Neural progenitor cell (in vitro differentiated cells): ENCODE measurements around the gene SERPINB10. TPM values are rescaled to one million over a fixed set of nuclear protein-coding genes. Genes with fewer than 3 reads are reported as not detected.

Source experiments
- DNase-seq: peaks from one replicate; pipeline ENCODE4 v3.0.0-alpha.2; 2016; ENCODE audit warnings: low spot score
- H2AFZ ChIP-seq: fragments of 200-600 bp; sonication (generic); replicated peaks from 2 replicates; pipeline ENCODE4 v1.6.1; 2016; ENCODE audit warnings: antibody characterized with exemption
- H3F3A ChIP-seq: fragments of 200-600 bp; sonication (generic); 2 replicates; pipeline ENCODE4 v1.6.1; 2016; ENCODE audit warnings: antibody characterized with exemption, low read depth
- H3K27ac ChIP-seq: fragments of 200-600 bp; sonication (generic); 2 replicates; pipeline ENCODE4 v1.5.1; 2016; ENCODE audit warnings: mild to moderate bottlenecking
- H3K27me3 ChIP-seq: fragments of 200-600 bp; sonication (generic); 2 replicates; pipeline ENCODE4 v1.6.1; 2016; ENCODE audit warnings: mild to moderate bottlenecking, moderate library complexity
- H3K36me3 ChIP-seq: fragments of 200-600 bp; sonication (generic); 2 replicates; pipeline ENCODE4 v1.5.1; 2016
- H3K4me1 ChIP-seq: fragments of 200-600 bp; sonication (generic); 2 replicates; pipeline ENCODE4 v1.6.1; 2016; ENCODE audit warnings: mixed run types
- H3K4me2 ChIP-seq: fragments of 200-600 bp; sonication (generic); 2 replicates; pipeline ENCODE4 v1.6.1; 2016
- H3K4me3 ChIP-seq: fragments of 200-600 bp; sonication (generic); 2 replicates; pipeline ENCODE4 v1.5.1; 2016
- H3K79me2 ChIP-seq: fragments of 200-600 bp; sonication (generic); 2 replicates; pipeline ENCODE4 v1.6.1; 2016; ENCODE audit warnings: low read depth
- H3K9ac ChIP-seq: fragments of 200-600 bp; sonication (generic); 2 replicates; pipeline ENCODE4 v1.6.1; 2016
- H3K9me3 ChIP-seq: fragments of 200-600 bp; sonication (generic); 2 replicates; pipeline ENCODE4 v1.5.1; 2016; ENCODE audit warnings: low read depth
- H4K20me1 ChIP-seq: fragments of 200-600 bp; sonication (generic); 2 replicates; pipeline ENCODE4 v1.6.1; 2016; ENCODE audit warnings: low read depth
- H3K27ac Mint-ChIP-seq: 3 replicates; pipeline ENCODE4 v1.8.0; 2021; ENCODE audit warnings: mixed read lengths
- H3K27me3 Mint-ChIP-seq: 2 replicates; pipeline ENCODE4 v1.8.0; 2022; ENCODE audit warnings: low read depth, mild to moderate bottlenecking, inconsistent platforms, moderate library complexity, mixed read lengths; ENCODE audit not compliant: insufficient read depth
- H3K36me3 Mint-ChIP-seq: 3 replicates; pipeline ENCODE4 v1.8.0; 2021; ENCODE audit warnings: mixed read lengths
- H3K4me1 Mint-ChIP-seq: 3 replicates; pipeline ENCODE4 v1.8.0; 2021; ENCODE audit warnings: mixed read lengths
- H3K4me3 Mint-ChIP-seq: 3 replicates; pipeline ENCODE4 v1.8.0; 2021; ENCODE audit warnings: mild to moderate bottlenecking, moderate library complexity, mixed read lengths
- H3K9me3 Mint-ChIP-seq: 3 replicates; pipeline ENCODE4 v1.8.0; 2020; ENCODE audit warnings: mixed read lengths
- CTCF ChIP-seq: fragments of 200-600 bp; sonication (generic); IDR thresholded peaks from 2 replicates; pipeline ENCODE4 v1.5.1; 2017; ENCODE audit warnings: antibody characterized with exemption, mild to moderate bottlenecking
- EZH2 ChIP-seq: fragments of 200-600 bp; sonication (generic); IDR thresholded peaks from 2 replicates; pipeline ENCODE4 v1.6.1; 2017; ENCODE audit warnings: antibody characterized with exemption, mild to moderate bottlenecking, moderate library complexity
- EZH2phosphoT487 ChIP-seq: fragments of 200-600 bp; sonication (generic); IDR thresholded peaks from 2 replicates; pipeline ENCODE4 v1.6.1; 2017; ENCODE audit warnings: antibody characterized with exemption
- total RNA-seq: library from RNA; depleted of rRNA; stranded (reverse); fragments of >200 nt; gene quantifications from 2 replicates; pipeline ENCODE4 v1.2.3, GENCODE V29; 2015; ENCODE audit warnings: low replicate concordance

Gene SERPINB10
- total RNA-seq, 1 donor from 2014 or later = not detected

DNA sequence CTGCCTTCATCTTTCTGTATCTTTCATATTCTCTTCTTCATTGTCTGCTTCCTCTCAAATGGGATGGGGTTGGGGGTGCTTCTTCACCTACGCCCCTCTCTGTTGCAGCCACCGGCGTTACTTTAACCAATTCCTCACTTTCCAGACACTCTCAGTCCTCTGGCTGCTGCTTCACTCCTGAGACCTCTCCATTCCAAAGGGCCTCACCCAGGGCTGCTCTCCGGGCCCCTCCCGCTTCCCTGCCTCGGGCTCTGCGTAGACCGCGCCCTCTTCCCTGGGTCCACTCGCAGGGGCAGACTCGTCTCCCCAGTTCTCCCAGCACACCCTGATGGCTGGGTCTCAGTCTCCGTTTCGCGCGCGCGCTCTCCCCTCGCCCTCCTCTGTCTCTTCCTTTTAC lies 63.0 kb downstream of the SERPINB10 start:
- peaks cover 6% of the 10 kb centered on the region for H3K27me3 Mint-ChIP-seq
- peaks cover 14% of the 10 kb centered on the region for H3K27me3 ChIP-seq

GRCh38 chr18:63971320-63972001 lies 63.7 kb downstream of the SERPINB10 start:
- no peak overlapping the region for H3K9ac ChIP-seq
- H3K4me1 ChIP-seq = peaks cover 10% of the 10 kb centered on the region
- Mint-ChIP-seq H3K9me3 (no peaks in the 10 kb centered on the region), H3K27me3 (peaks cover 6% of the 10 kb centered on the region), H3K27ac (peak overlapping the region; percentile 93), H3K4me3 (peak overlapping the region; percentile 96), H3K36me3 (no peaks in the 10 kb centered on the region), H3K4me1 (peaks cover 19% of the 10 kb centered on the region)
- peak overlapping the region; percentile 85 for H3K4me2 ChIP-seq
- H4K20me1 ChIP-seq = no peaks in the 10 kb centered on the region
- H2AFZ ChIP-seq = peak overlapping the region; percentile 83
- H3K79me2 ChIP-seq = no peaks in the 10 kb centered on the region
- no peak for TF ChIP-seq EZH2
- TF ChIP-seq EZH2phosphoT487 = no peak
- TF ChIP-seq CTCF = no peak
- peak overlapping the region; percentile 33 for H3K27ac ChIP-seq
- DNase-seq = no peak
- no peaks in the 10 kb centered on the region for H3K36me3 ChIP-seq
- H3K4me3 ChIP-seq = peak overlapping the region; percentile 73
- H3F3A ChIP-seq = peaks cover 16% of the 10 kb centered on the region
- peaks cover 18% of the 10 kb centered on the region for H3K27me3 ChIP-seq
- H3K9me3 ChIP-seq = no peaks in the 10 kb centered on the region

More for the DNA sequence above, 63.0 kb downstream of the SERPINB10 start:
- Mint-ChIP-seq H3K27ac (peak overlapping the region; percentile 93), H3K4me1 (peaks cover 20% of the 10 kb centered on the region), H3K4me3 (peak overlapping the region; percentile 96), H3K36me3 (no peaks in the 10 kb centered on the region), H3K9me3 (no peaks in the 10 kb centered on the region)
- peak overlapping the region; percentile 85 for H3K4me2 ChIP-seq
- peaks cover 10% of the 10 kb centered on the region for H3K4me1 ChIP-seq
- H3F3A ChIP-seq = peaks cover 16% of the 10 kb centered on the region
- TF ChIP-seq CTCF (no peak), EZH2phosphoT487 (no peak), EZH2 (no peak)
- no peaks in the 10 kb centered on the region for H3K36me3 ChIP-seq
- peak overlapping the region; percentile 83 for H2AFZ ChIP-seq
- no peaks in the 10 kb centered on the region for H3K9me3 ChIP-seq
- no peaks in the 10 kb centered on the region for H3K79me2 ChIP-seq
- peak; percentile 48 for DNase-seq
- H4K20me1 ChIP-seq = no peaks in the 10 kb centered on the region
- H3K9ac ChIP-seq = peak overlapping the region; percentile 25
- peak overlapping the region; percentile 33 for H3K27ac ChIP-seq
- H3K4me3 ChIP-seq = peak overlapping the region; percentile 73

GRCh38 chr18:63972002-63972376 lies 64.2 kb downstream of the SERPINB10 start:
- DNase-seq = no peak
- peak overlapping the region; percentile 96 for H3K4me3 Mint-ChIP-seq
- TF ChIP-seq EZH2 (no peak), EZH2phosphoT487 (no peak), CTCF (no peak)
- H3K36me3 ChIP-seq = no peaks in the 10 kb centered on the region
- no peak overlapping the region for H3K4me2 ChIP-seq
- H2AFZ ChIP-seq = no peak overlapping the region
- H3K27ac Mint-ChIP-seq = no peak overlapping the region
- H3K27me3 Mint-ChIP-seq = peaks cover 6% of the 10 kb centered on the region
- H3K27ac ChIP-seq = no peak overlapping the region
- no peaks in the 10 kb centered on the region for H3K9me3 Mint-ChIP-seq
- H3K4me3 ChIP-seq = no peak overlapping the region
- H3K4me1 ChIP-seq = peaks cover 10% of the 10 kb centered on the region
- H3K9ac ChIP-seq = no peak overlapping the region
- no peaks in the 10 kb centered on the region for H3K79me2 ChIP-seq
- H3F3A ChIP-seq = peaks cover 16% of the 10 kb centered on the region
- no peaks in the 10 kb centered on the region for H4K20me1 ChIP-seq
- peaks cover 19% of the 10 kb centered on the region for H3K4me1 Mint-ChIP-seq
- H3K36me3 Mint-ChIP-seq = no peaks in the 10 kb centered on the region
- H3K9me3 ChIP-seq = no peaks in the 10 kb centered on the region
- H3K27me3 ChIP-seq = peaks cover 23% of the 10 kb centered on the region
